Epithelial cell of umbilical artery (primary cell): ENCODE data around the gene STARD9. TPM values are rescaled to one million over a fixed set of nuclear protein-coding genes. Genes with fewer than 3 reads are reported as not detected.

ENCODE experiments used
- total RNA-seq: library from RNA; depleted of rRNA; stranded (reverse); fragments of >200 nt; gene quantifications from 2 replicates; pipeline ENCODE4 v1.2.3, GENCODE V29; 2014

STARD9 gene
- 2.9 and 5.8 TPM in 2 replicates for total RNA-seq

GRCh38 chr15:42575188-42576039, at the start of gene STARD9:
Gene STARD9 (plus strand): TSS chr15:42575606. CDS start chr15:42575716, 110 bp downstream.

DNA sequence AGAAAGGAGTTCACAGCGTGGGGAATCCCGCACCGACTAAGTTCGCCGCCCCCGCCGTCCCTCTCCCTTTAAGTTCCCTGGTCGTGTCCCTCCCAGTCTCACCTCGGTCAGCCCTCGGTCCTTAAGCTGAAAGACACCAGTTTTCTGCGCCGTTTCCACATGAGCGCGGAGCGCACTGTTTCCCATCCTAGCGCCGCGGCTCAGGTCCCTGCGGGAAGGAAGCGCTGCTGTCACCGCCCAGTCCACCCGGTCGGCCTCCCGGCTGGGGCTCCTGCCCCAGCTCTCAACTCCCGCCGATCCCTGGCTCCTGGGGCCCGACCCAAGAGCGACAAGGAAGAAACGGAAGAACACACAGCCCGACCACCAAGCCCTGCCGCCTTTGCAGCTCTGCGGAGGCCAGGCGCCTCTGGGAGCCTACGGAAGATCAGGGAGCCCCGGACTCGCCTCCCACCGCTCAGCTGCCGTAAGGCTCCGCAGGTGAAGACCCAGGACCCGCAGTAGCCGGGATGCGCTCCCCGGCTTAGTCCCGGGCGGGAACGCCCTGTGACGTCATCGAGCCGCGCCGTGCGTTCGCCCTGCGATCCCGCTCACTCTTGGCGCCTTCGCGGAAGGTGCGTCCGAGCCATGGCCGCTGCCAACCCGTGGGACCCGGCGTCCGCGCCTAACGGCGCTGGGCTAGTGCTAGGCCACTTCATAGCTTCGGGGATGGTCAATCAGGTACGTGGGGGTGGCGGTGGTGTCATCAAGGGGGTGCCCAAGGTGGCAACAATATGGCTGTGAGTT, 27.0 kb upstream of the STARD9 start, which contains the start of the genes HAUS2 and LRRC57:
Gene HAUS2 (plus strand): TSS at position 590 of the 783 bp plus-strand sequence. CDS start 35 bp downstream, at position 625.
Gene LRRC57 (minus strand): TSS at position 545 of the 783 bp plus-strand sequence. CDS start 359 bp downstream, at position 186.

DNA sequence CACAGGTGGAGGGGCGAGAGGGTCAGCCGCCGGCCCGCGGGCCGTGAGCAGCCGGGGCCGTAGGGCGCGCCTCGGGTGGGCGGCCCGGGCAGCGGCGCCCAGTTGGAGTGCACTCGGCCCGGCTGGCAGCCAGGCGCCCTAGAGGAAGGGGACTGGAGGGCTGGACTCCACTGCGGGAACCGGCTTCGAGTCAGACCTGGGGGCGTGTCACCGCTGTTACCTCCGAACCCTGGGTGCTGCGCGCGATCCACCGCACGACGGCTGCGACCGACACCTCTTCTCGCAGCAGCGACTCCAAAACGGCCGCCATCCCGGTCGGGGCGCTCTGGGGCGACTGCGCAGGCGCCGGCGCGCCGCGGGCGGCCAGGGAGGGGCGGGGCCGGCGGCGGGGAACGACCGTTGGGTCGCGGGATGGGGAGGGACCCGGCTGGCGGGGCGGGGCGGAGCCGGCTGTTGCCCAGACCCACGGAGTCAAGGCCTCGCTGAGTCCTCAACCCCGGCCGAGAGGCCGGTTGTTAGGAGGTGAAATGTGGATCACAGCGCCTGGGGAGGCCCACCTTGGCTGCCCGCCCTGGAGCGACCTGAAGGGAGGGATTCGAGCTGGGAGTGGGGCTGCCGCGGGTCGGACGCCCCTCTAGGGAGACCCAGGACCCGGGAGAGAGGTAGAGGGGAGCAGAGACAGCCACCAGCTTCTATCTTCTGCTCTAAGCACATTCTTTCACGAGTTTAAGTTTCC, 161.6 kb downstream of the STARD9 start, which contains the start of gene CDAN1:
Gene CDAN1 (minus strand): TSS at position 336 of the 736 bp plus-strand sequence. CDS start 26 bp downstream, at position 310.

Other genes with a start within 250 kb of the STARD9 start
- gene CAPN3, start 216.1 kb upstream of the STARD9 start, total RNA-seq, result 0.15 and 0.32 TPM in 2 replicates
- 52.3 and 58.5 TPM in 2 replicates for gene ZNF106, start 84.5 kb upstream of the STARD9 start, total RNA-seq
- gene SNAP23, start 80.0 kb upstream of the STARD9 start, total RNA-seq, result 263 and 312 TPM in 2 replicates
- gene LRRC57, start 26.8 kb upstream of the STARD9 start, total RNA-seq, result 18.2 and 24.4 TPM in 2 replicates
- 38.1 and 45.1 TPM in 2 replicates for gene HAUS2, start 26.8 kb upstream of the STARD9 start, total RNA-seq
- gene CDAN1, start 161.5 kb downstream of the STARD9 start, total RNA-seq, result 8.1 and 12.0 TPM in 2 replicates